KOPT-K1 (cell line): ENCODE measurements around the gene THSD4.
"Not testable (repeated sequence)": the region's sequence is repeated elsewhere in the genome, so short reads cannot be mapped to it uniquely, and the experiment has no call there.

Source experiments
- H3K27ac ChIP-seq: fragments of 200-600 bp; sonication (generic); 2 replicates; pipeline ENCODE4 v1.5.1; 2016; ENCODE audit warnings: antibody characterized with exemption, mild to moderate bottlenecking, low read depth, low read length; ENCODE audit not compliant: poor library complexity, severe bottlenecking
- H3K36me3 ChIP-seq: fragments of 200-600 bp; sonication (generic); 2 replicates; pipeline ENCODE4 v1.5.1; 2017; ENCODE audit warnings: antibody characterized with exemption, mild to moderate bottlenecking, low read length, moderate library complexity; ENCODE audit not compliant: insufficient read depth
- H3K9me3 ChIP-seq: fragments of 200-600 bp; sonication (generic); 2 replicates; pipeline ENCODE4 v1.5.1; 2017; ENCODE audit warnings: antibody characterized with exemption, low read length, mild to moderate bottlenecking; ENCODE audit not compliant: insufficient read depth, poor library complexity, severe bottlenecking

Gene THSD4

DNA sequence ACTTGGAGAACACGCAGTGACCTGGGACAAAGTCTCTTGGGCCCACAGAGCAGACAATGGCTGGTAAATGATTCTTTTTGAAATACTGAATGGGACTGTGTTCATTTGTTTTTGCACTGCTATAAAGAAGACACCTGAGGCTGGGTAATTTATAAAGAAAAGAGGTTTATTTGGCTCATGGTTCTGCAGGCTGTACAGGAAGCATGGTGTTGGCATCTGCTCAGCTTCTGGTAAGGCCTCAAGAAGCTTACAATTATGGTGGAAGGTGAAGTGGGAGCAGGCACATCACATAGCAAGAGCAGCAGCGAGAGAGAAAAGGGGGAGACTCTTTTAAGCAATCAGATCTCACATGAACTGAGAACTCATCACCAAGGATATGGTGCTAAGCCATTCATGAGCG, 321.6 kb downstream of the THSD4 start:
- Histone ChIP-seq H3K9me3 (no peaks in the 10 kb centered on the region), H3K27ac (no peak overlapping the region), H3K36me3 (no peaks in the 10 kb centered on the region)

DNA sequence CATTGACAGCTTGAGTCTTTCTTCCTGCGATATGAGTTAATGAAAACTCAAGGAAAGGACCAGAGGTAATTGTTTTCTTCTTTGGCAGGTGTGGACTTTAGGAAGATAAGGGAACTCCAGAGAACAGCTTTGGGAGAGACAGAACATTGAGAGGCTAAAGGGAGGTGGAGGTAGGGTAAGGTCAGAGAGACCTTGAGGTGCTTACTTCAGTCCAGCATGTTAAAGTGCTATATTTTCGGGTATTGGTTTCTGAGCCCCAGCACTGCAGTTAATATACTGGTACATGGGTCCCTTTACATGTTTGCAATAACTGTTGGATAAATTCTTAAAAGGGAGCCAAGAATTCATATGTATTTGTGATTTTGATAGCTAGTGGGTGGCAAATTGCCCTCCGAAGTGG, 322.1 kb downstream of the THSD4 start:
- H3K9me3 ChIP-seq = no peaks in the 10 kb centered on the region
- no peaks in the 10 kb centered on the region for H3K36me3 ChIP-seq
- no peak overlapping the region for H3K27ac ChIP-seq

DNA sequence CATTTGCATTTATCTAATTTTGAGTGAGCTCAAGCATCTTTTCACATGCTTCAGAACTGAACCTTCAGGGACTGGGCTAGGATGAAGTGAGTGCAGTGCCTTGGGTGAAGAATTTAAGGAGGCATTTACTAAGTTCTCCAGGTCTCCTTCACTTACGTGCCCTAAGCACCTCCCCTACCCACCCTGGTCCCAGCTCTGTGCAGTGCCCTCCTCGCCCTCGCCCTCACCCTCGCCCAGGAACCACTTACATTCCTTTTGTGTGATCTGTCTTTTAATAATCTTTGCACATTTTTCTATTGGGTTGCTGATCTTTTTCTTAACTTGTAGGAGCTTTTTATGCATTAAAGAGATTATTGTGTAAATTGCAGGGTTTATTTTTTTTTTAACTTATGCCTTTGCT, 322.6 kb downstream of the THSD4 start:
- Histone ChIP-seq H3K36me3 (no peaks in the 10 kb centered on the region), H3K27ac (no peak overlapping the region), H3K9me3 (no peaks in the 10 kb centered on the region)

DNA sequence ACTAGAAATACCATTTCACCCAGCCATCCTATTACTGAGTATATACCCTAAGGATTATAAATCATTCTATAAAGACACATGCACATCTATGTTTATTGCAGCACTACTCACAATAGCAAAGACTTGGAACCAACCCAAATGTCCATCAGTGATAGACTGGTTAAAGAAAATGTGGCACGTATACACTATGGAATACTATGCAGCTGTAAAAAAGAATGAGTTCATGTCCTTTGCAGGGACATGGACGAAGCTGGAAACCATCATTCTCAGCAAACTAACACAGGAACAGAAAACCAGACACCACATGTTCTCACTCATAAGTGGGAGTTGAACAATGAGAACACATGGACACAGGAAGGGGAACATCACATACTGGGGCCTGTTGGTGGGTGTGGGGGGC, 324.2 kb downstream of the THSD4 start:
- H3K27ac ChIP-seq, H3K9me3 ChIP-seq: not testable (repeated sequence)

GRCh38 chr15:71440489-71441110, 325.3 kb downstream of the THSD4 start:
- no peaks in the 10 kb centered on the region for H3K9me3 ChIP-seq
- no peaks in the 10 kb centered on the region for H3K36me3 ChIP-seq
- no peak overlapping the region for H3K27ac ChIP-seq

More for the DNA sequence above, 324.2 kb downstream of the THSD4 start:
- H3K36me3 ChIP-seq = not testable (repeated sequence)

DNA sequence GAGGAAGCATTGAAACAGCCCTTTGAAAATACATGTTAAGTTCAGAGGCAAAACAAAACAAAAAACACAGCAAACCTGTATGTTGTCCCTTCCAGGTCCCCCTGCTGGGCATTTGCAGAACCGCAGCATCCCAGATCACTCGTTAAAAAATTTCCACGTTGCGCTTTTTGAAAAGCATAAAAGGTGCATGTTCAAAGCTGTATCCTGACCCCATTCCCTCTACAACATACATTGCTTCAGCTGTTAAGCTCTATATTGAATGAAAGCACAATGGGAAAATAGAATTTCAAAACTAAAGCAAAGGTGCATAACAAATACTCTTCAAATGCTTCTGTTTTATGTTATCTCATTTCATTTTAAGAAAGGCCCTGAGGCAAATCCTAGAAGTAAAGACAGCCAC, 328.3 kb downstream of the THSD4 start:
- Histone ChIP-seq H3K36me3 (no peaks in the 10 kb centered on the region), H3K9me3 (no peaks in the 10 kb centered on the region), H3K27ac (no peak overlapping the region)

GRCh38 chr15:71444032-71444810, 328.9 kb downstream of the THSD4 start:
- no peaks in the 10 kb centered on the region for H3K36me3 ChIP-seq
- H3K9me3 ChIP-seq = no peaks in the 10 kb centered on the region
- H3K27ac ChIP-seq = no peak overlapping the region

GRCh38 chr15:71444866-71445590, 329.8 kb downstream of the THSD4 start:
- H3K9me3 ChIP-seq = no peaks in the 10 kb centered on the region
- no peak overlapping the region for H3K27ac ChIP-seq
- H3K36me3 ChIP-seq = no peaks in the 10 kb centered on the region

GRCh38 chr15:71447328-71448250, 332.3 kb downstream of the THSD4 start:
- no peak overlapping the region for H3K27ac ChIP-seq
- no peaks in the 10 kb centered on the region for H3K36me3 ChIP-seq
- no peaks in the 10 kb centered on the region for H3K9me3 ChIP-seq

DNA sequence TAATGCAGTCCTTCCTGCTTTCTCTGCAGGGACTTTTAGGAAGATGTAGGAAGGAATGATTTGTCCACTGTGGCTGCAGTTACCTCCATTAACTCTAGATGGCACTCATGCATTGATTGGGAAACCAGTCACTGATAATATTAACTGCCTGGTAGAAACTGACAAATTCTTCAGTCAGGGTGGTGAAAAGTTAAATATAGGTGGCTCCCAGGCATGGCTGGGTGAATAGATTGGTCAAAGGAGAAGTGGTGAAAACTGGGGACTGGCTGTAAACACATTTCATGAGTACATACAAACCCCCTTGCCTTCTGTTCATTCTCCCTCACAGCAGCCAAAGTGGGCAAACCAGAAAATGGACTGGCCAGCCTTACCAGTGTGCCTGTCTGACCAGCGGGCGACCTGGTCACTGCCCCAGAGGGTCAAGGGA, 333.4 kb downstream of the THSD4 start:
- Histone ChIP-seq H3K36me3 (no peaks in the 10 kb centered on the region), H3K9me3 (no peaks in the 10 kb centered on the region), H3K27ac (no peak overlapping the region)

DNA sequence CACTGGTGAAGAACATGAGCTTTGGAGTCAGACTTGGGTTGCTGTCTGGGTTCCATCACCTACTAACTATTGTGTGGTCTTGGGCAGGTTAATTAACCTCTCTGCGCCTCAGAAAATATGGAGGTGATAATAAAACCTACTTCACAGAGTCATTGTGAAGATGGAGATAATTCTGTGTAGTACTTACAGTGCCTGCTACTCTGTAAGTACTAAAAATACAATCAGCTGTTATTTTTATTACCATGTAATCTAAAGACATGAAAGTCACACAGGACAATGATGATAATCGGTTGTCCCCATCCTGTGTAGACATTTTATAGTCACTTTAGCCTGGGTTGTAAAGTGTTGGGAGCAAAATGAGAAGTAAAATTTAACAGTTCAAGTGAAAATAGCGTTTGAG, 334.1 kb downstream of the THSD4 start:
- Histone ChIP-seq H3K27ac (no peak overlapping the region), H3K9me3 (no peaks in the 10 kb centered on the region), H3K36me3 (no peaks in the 10 kb centered on the region)

- Histone ChIP-seq H3K27ac (no peak overlapping the region), H3K9me3 (no peaks in the 10 kb centered on the region), H3K36me3 (no peaks in the 10 kb centered on the region)
Observed at GRCh38 chr15:71449956-71450355, 334.7 kb downstream of the THSD4 start.

DNA sequence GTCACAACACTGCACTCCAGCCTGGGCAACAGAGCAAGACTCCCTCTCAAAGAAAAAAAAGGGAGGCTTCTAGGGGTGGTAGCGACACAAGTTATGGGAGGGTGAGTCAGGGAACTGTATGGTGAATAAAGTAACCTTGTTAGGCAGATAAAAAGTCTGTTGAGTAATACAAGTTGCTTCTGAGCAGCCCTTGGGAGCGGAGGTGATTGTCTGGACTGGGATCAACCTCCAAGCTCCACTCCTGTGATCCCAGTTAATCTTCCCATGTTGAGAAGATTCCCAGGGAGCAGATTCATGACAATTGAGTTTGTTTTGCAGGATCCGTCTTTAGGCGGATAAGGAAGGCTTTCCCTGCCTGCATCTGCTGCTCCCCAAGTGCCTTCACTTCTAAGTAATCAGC, 335.9 kb downstream of the THSD4 start:
- Histone ChIP-seq H3K36me3 (no peaks in the 10 kb centered on the region), H3K27ac (no peak overlapping the region), H3K9me3 (no peaks in the 10 kb centered on the region)

DNA sequence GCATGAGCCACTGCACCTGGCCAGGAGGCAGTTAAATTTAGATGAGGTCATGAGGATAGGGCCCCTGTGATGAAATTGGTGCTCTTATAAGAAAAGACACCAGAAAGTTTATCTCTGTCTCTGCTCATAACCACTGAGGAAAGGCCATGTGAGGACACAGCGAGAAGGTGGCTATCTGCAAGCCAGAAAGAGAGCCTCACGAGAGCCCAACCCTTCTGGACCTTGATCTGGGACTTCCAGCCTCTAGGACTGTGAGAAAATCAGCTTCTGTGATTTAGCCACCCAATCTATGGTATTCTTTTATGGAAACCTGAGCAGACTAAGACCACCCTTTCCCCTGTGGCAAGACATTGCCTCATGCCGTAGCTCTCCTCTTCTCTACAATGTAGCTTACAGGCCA, 337.6 kb downstream of the THSD4 start:
- no peaks in the 10 kb centered on the region for H3K36me3 ChIP-seq
- H3K9me3 ChIP-seq = no peaks in the 10 kb centered on the region
- no peak overlapping the region for H3K27ac ChIP-seq
